ENCODE results near the gene LIX1L.

DNA sequence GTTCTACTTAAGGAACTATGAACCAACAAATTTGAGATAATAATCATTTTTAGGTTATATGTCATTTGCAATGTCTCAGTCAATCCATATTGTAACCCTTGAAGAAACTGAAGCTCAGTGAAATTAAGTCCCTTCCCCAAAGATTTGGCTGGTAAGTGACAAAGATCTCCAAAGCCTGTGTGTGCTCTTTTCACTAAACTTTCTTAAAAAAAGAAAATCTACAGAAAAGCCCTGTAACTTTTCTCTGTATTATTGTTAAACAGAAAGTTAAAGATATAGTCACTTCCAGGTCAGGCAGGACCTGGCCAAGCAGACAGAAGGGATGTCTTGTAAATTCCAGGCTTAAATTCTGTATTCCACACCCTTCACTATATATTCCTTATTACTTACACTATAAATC, 1.5 kb downstream of the LIX1L start:
- no peak for TF ChIP-seq EZH2 (IDR thresholded peaks at IDR 0.05; ENCODE audit: borderline replicate concordance, insufficient read depth, low read depth, low read length, poor library complexity, severe bottlenecking)
- TF ChIP-seq, protein P1, sequence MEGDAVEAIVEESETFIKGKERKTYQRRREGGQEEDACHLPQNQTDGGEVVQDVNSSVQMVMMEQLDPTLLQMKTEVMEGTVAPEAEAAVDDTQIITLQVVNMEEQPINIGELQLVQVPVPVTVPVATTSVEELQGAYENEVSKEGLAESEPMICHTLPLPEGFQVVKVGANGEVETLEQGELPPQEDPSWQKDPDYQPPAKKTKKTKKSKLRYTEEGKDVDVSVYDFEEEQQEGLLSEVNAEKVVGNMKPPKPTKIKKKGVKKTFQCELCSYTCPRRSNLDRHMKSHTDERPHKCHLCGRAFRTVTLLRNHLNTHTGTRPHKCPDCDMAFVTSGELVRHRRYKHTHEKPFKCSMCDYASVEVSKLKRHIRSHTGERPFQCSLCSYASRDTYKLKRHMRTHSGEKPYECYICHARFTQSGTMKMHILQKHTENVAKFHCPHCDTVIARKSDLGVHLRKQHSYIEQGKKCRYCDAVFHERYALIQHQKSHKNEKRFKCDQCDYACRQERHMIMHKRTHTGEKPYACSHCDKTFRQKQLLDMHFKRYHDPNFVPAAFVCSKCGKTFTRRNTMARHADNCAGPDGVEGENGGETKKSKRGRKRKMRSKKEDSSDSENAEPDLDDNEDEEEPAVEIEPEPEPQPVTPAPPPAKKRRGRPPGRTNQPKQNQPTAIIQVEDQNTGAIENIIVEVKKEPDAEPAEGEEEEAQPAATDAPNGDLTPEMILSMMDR (IDR thresholded peaks at IDR 0.05) = no peak
